Trophoblast cell (in vitro differentiated cells and primary cell): ENCODE measurements around the gene SCAF4.

Experiments used
- DNase-seq, 2 donors: peaks; one replicate each; pipeline ENCODE4 v3.0.0-alpha.2; 2016
- H2AFZ ChIP-seq: 2 replicates; pipeline ENCODE4 v1.6.1; 2013; ENCODE audit warnings: low read length, moderate library complexity, mild to moderate bottlenecking; ENCODE audit not compliant: insufficient read depth, poor library complexity
- H2AK5ac ChIP-seq: 2 replicates; pipeline ENCODE4 v1.6.1; 2013; ENCODE audit warnings: mild to moderate bottlenecking, low read length
- H2BK120ac ChIP-seq: 2 replicates; pipeline ENCODE4 v1.6.1; 2013; ENCODE audit warnings: low read length, mild to moderate bottlenecking, moderate library complexity; ENCODE audit not compliant: insufficient read depth, poor library complexity
- H2BK12ac ChIP-seq: 2 replicates; pipeline ENCODE4 v1.6.1; 2013; ENCODE audit warnings: mild to moderate bottlenecking, low read length, moderate library complexity
- H2BK5ac ChIP-seq: 2 replicates; pipeline ENCODE4 v1.6.1; 2013; ENCODE audit warnings: low read length, low read depth, moderate library complexity, mild to moderate bottlenecking; ENCODE audit not compliant: poor library complexity
- H3K14ac ChIP-seq: 2 replicates; pipeline ENCODE4 v1.6.1; 2013; ENCODE audit warnings: mild to moderate bottlenecking, low read length
- H3K18ac ChIP-seq: 2 replicates; pipeline ENCODE4 v1.6.1; 2013; ENCODE audit warnings: mild to moderate bottlenecking, low read length
- H3K23ac ChIP-seq: 2 replicates; pipeline ENCODE4 v1.6.1; 2013; ENCODE audit warnings: low read length
- H3K27ac ChIP-seq: 2 replicates; pipeline ENCODE4 v1.5.1; 2013; ENCODE audit warnings: low read depth, mild to moderate bottlenecking, inconsistent platforms, low read length, moderate library complexity
- H3K27me3 ChIP-seq: 2 replicates; pipeline ENCODE4 v1.6.1; 2013; ENCODE audit warnings: inconsistent platforms, mild to moderate bottlenecking, low read length, moderate library complexity; ENCODE audit not compliant: insufficient read depth
- H3K36me3 ChIP-seq, 2 experiments: 1 replicate in 1 of 2; 2 replicates in 1 of 2; pipeline ENCODE4 v1.6.1; 2013; ENCODE audit warnings: low read length in 2 of 2, mild to moderate bottlenecking in 2 of 2, moderate library complexity in 1 of 2; ENCODE audit not compliant: insufficient read depth in 2 of 2, control insufficient read depth in 1 of 2
- H3K4ac ChIP-seq: 2 replicates; pipeline ENCODE4 v1.6.1; 2013; ENCODE audit warnings: low read depth, mild to moderate bottlenecking, low read length, moderate library complexity
- H3K4me1 ChIP-seq, 2 experiments: 1 replicate in 1 of 2; 2 replicates in 1 of 2; pipeline ENCODE4 v1.6.1; 2013; ENCODE audit warnings: low read length in 2 of 2, mild to moderate bottlenecking in 2 of 2, moderate library complexity in 1 of 2; ENCODE audit not compliant: insufficient read depth in 2 of 2, control insufficient read depth in 1 of 2
- H3K4me2 ChIP-seq: 2 replicates; pipeline ENCODE4 v1.6.1; 2013; ENCODE audit warnings: inconsistent platforms, mild to moderate bottlenecking, low read length, moderate library complexity
- H3K4me3 ChIP-seq: 2 replicates; pipeline ENCODE4 v1.5.1; 2013; ENCODE audit warnings: mild to moderate bottlenecking, low read depth, low read length, inconsistent platforms
- H3K79me1 ChIP-seq: one replicate; pipeline ENCODE4 v1.6.1; 2013; ENCODE audit warnings: low read length
- H3K79me2 ChIP-seq: 2 replicates; pipeline ENCODE4 v1.6.1; 2013; ENCODE audit warnings: low read length, mild to moderate bottlenecking; ENCODE audit not compliant: control insufficient read depth, insufficient read depth, poor library complexity
- H3K9ac ChIP-seq: 2 replicates; pipeline ENCODE4 v1.6.1; 2013; ENCODE audit warnings: mild to moderate bottlenecking, low read length
- H3K9me3 ChIP-seq: 2 replicates; pipeline ENCODE4 v1.6.1; 2013; ENCODE audit warnings: low read depth, mild to moderate bottlenecking, control low read depth, inconsistent platforms, low read length; ENCODE audit not compliant: insufficient read depth
- H4K12ac ChIP-seq: 2 replicates; pipeline ENCODE4 v1.6.1; 2013; ENCODE audit warnings: low read depth, mild to moderate bottlenecking, low read length, moderate library complexity
- H4K8ac ChIP-seq: 2 replicates; pipeline ENCODE4 v1.6.1; 2013; ENCODE audit warnings: low read depth, mild to moderate bottlenecking, low read length, moderate library complexity
- H4K91ac ChIP-seq: one replicate; pipeline ENCODE4 v1.6.1; 2013; ENCODE audit warnings: low read depth, mild to moderate bottlenecking, low read length, moderate library complexity
- WGBS: extraction: QIAGEN DNeasy Blood & Tissue Kit; methylation state at CpG from one replicate; pipeline ENCODE4 v1.1.7; 2013; ENCODE audit warnings: missing lambda C conversion rate; ENCODE audit not compliant: insufficient read length, insufficient coverage; ENCODE audit errors: extremely low coverage; 5-methylcytosine and 5-hydroxymethylcytosine counted together

The SCAF4 gene

GRCh38 chr21:31713115-31713514, 18.8 kb downstream of the SCAF4 start:
- no peak overlapping the region for H3K4me3 ChIP-seq
- H3K14ac ChIP-seq = no peak overlapping the region
- no peaks in the 10 kb centered on the region for H3K36me3 ChIP-seq
- H4K12ac ChIP-seq = no peak overlapping the region
- no peak overlapping the region for H3K18ac ChIP-seq
- H3K4ac ChIP-seq = no peak overlapping the region
- no peak overlapping the region for H2BK120ac ChIP-seq
- no peak for DNase-seq
- no peak overlapping the region for H4K91ac ChIP-seq
- H3K27me3 ChIP-seq = no peaks in the 10 kb centered on the region
- no peak overlapping the region for H3K27ac ChIP-seq
- no CpG with 5 or more reads among the region's 3 CpGs for WGBS
- no peak overlapping the region for H4K8ac ChIP-seq
- no peak overlapping the region for H2BK12ac ChIP-seq
- H3K23ac ChIP-seq = no peak overlapping the region
- no peaks in the 10 kb centered on the region for H3K4me1 ChIP-seq
- no peaks in the 10 kb centered on the region for H3K9me3 ChIP-seq
- no peak overlapping the region for H3K9ac ChIP-seq
- no peak overlapping the region for H2BK5ac ChIP-seq
- H2AFZ ChIP-seq = no peak overlapping the region
- H2AK5ac ChIP-seq = no peak overlapping the region
- no peak overlapping the region for H3K4me2 ChIP-seq
- peaks cover 5% of the 10 kb centered on the region for H3K79me2 ChIP-seq
- H3K79me1 ChIP-seq = no peaks in the 10 kb centered on the region

GRCh38 chr21:31711745-31712285, 20.1 kb downstream of the SCAF4 start:
- no peak overlapping the region for H4K12ac ChIP-seq
- no peak overlapping the region for H4K91ac ChIP-seq
- H3K4me3 ChIP-seq = no peak overlapping the region
- H3K4me1 ChIP-seq = no peaks in the 10 kb centered on the region
- H3K79me2 ChIP-seq = peaks cover 5% of the 10 kb centered on the region
- no peak overlapping the region for H3K23ac ChIP-seq
- no peak overlapping the region for H2BK120ac ChIP-seq
- H3K36me3 ChIP-seq = no peaks in the 10 kb centered on the region
- no peaks in the 10 kb centered on the region for H3K27me3 ChIP-seq
- no peak overlapping the region for H3K18ac ChIP-seq
- H3K79me1 ChIP-seq = no peaks in the 10 kb centered on the region
- no peak overlapping the region for H2BK5ac ChIP-seq
- no peak overlapping the region for H3K27ac ChIP-seq
- no peak overlapping the region for H2AFZ ChIP-seq
- no peak overlapping the region for H2BK12ac ChIP-seq
- WGBS = no CpG with 5 or more reads among the region's 1 CpG
- H3K4ac ChIP-seq = no peak overlapping the region
- no peak overlapping the region for H2AK5ac ChIP-seq
- H3K9me3 ChIP-seq = no peaks in the 10 kb centered on the region
- DNase-seq = peak in 1 of 2 donors; percentile 87
- no peak overlapping the region for H3K14ac ChIP-seq
- no peak overlapping the region for H3K4me2 ChIP-seq
- no peak overlapping the region for H3K9ac ChIP-seq
- no peak overlapping the region for H4K8ac ChIP-seq

GRCh38 chr21:31711326-31711725, 20.6 kb downstream of the SCAF4 start:
- Histone ChIP-seq H3K36me3 (no peaks in the 10 kb centered on the region), H4K12ac (no peak overlapping the region), H3K79me1 (no peaks in the 10 kb centered on the region), H2BK12ac (no peak overlapping the region), H3K23ac (no peak overlapping the region), H3K4me1 (no peaks in the 10 kb centered on the region), H2AK5ac (no peak overlapping the region), H4K91ac (no peak overlapping the region), H3K4me2 (no peak overlapping the region), H2BK5ac (no peak overlapping the region), H3K27ac (no peak overlapping the region), H3K4ac (peak overlapping the region; percentile 62), H3K18ac (no peak overlapping the region), H3K79me2 (peaks cover 5% of the 10 kb centered on the region), H2AFZ (no peak overlapping the region), H2BK120ac (no peak overlapping the region), H3K14ac (no peak overlapping the region), H3K9ac (no peak overlapping the region), H3K9me3 (no peaks in the 10 kb centered on the region), H3K27me3 (no peaks in the 10 kb centered on the region), H4K8ac (no peak overlapping the region), H3K4me3 (no peak overlapping the region)
- peak in 1 of 2 donors; percentile 19 for DNase-seq
- no CpG with 5 or more reads among the region's 1 CpG for WGBS

GRCh38 chr21:31710586-31710985, 21.3 kb downstream of the SCAF4 start:
- H3K14ac ChIP-seq = no peak overlapping the region
- no peak overlapping the region for H2BK120ac ChIP-seq
- no peak overlapping the region for H4K91ac ChIP-seq
- no peak overlapping the region for H4K12ac ChIP-seq
- H3K23ac ChIP-seq = no peak overlapping the region
- H3K27me3 ChIP-seq = no peaks in the 10 kb centered on the region
- H4K8ac ChIP-seq = no peak overlapping the region
- H3K4me3 ChIP-seq = no peak overlapping the region
- no peak overlapping the region for H2BK12ac ChIP-seq
- no peak overlapping the region for H3K4ac ChIP-seq
- H2AK5ac ChIP-seq = no peak overlapping the region
- no peak overlapping the region for H2AFZ ChIP-seq
- peaks cover 5% of the 10 kb centered on the region for H3K79me2 ChIP-seq
- no CpG with 5 or more reads among the region's 1 CpG for WGBS
- no peak overlapping the region for H3K9ac ChIP-seq
- H3K4me2 ChIP-seq = no peak overlapping the region
- H2BK5ac ChIP-seq = no peak overlapping the region
- H3K4me1 ChIP-seq = no peaks in the 10 kb centered on the region
- H3K27ac ChIP-seq = no peak overlapping the region
- no peaks in the 10 kb centered on the region for H3K79me1 ChIP-seq
- H3K36me3 ChIP-seq = no peaks in the 10 kb centered on the region
- H3K18ac ChIP-seq = no peak overlapping the region
- DNase-seq = peak; percentile 21 to 94
- no peaks in the 10 kb centered on the region for H3K9me3 ChIP-seq
